ENCODE data around the gene TARP.

TARP gene

GRCh38 chr7:38303866-38304265, 30.4 kb upstream of the TARP start:
- Histone ChIP-seq H3K27ac (ENCODE audit: low read depth in 1 of 2, low read length in 2 of 2) (no peak overlapping the region), H3K27me3 (ENCODE audit: control insufficient read depth in 4 of 4, insufficient read depth in 4 of 4, low read length in 3 of 4) (no peaks in the 10 kb centered on the region), H3K9me3 (ENCODE audit: control insufficient read depth in 4 of 4, low read length in 3 of 4) (no peaks in the 10 kb centered on the region), H3K36me3 (ENCODE audit: control insufficient read depth in 4 of 4, insufficient read depth in 3 of 4, low read depth in 1 of 4, low read length in 3 of 4) (no peaks in the 10 kb centered on the region), H3K9ac (ENCODE audit: low read depth in 1 of 2, low read length in 2 of 2) (no peak overlapping the region), H3K4me1 (ENCODE audit: control insufficient read depth in 4 of 4, insufficient read depth in 4 of 4, low read length in 3 of 4) (no peaks in the 10 kb centered on the region), H3K4me3 (ENCODE audit: low read depth in 1 of 3, low read length in 3 of 3) (no peak overlapping the region)
- TF ChIP-seq FOXA2 (IDR thresholded peaks at IDR 0.05) = no peak
- no peak for DNase-seq (ENCODE audit: low spot score)
- 90% methylated on average over 2 of the region's 2 CpGs for WGBS

DNA sequence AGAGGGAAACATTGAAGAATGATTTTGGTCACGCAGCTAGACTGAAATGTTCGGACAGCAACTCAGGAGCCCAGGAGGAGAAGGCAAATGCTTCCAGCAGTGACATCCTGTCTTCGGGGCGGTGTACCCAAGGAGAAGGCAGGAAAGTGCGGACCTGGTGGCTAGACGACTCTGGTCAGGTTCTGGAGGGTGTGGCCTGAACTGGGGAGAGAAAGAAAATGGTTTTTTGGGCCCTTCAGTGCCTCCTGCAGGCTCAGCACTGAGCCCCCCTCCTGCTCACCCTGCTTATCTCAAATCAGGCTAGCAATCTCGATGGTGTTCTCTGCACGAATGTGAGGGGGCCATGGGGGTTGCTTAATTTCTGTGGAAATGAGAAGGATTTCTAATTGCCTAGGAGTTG, 26.7 kb upstream of the TARP start:
- Histone ChIP-seq H3K4me1 (ENCODE audit: control insufficient read depth in 4 of 4, insufficient read depth in 4 of 4, low read length in 3 of 4) (no peaks in the 10 kb centered on the region), H3K4me3 (ENCODE audit: low read depth in 1 of 3, low read length in 3 of 3) (no peak overlapping the region), H3K27ac (ENCODE audit: low read depth in 1 of 2, low read length in 2 of 2) (no peak overlapping the region), H3K9ac (ENCODE audit: low read depth in 1 of 2, low read length in 2 of 2) (no peak overlapping the region), H3K9me3 (ENCODE audit: control insufficient read depth in 4 of 4, low read length in 3 of 4) (no peaks in the 10 kb centered on the region), H3K36me3 (ENCODE audit: control insufficient read depth in 4 of 4, insufficient read depth in 3 of 4, low read depth in 1 of 4, low read length in 3 of 4) (no peaks in the 10 kb centered on the region), H3K27me3 (ENCODE audit: control insufficient read depth in 4 of 4, insufficient read depth in 4 of 4, low read length in 3 of 4) (no peaks in the 10 kb centered on the region)
- DNase-seq (ENCODE audit: low spot score) = no peak
- WGBS = 52% methylated on average over 8 of the region's 8 CpGs
- TF ChIP-seq YY1 (IDR thresholded peaks at IDR 0.05) (no peak), RAD21 (IDR thresholded peaks at IDR 0.05) (no peak), FOXA1 (IDR thresholded peaks at IDR 0.05) (no peak), REST (IDR thresholded peaks at IDR 0.05) (no peak), HNF4A (conservative IDR thresholded peaks at IDR 0.05) (no peak), TAF1 (conservative IDR thresholded peaks at IDR 0.05) (no peak), JUND (IDR thresholded peaks at IDR 0.05) (no peak), ZBTB33 (IDR thresholded peaks at IDR 0.05) (no peak), RXRA (IDR thresholded peaks at IDR 0.05) (no peak)
- TF ChIP-seq, protein P1, sequence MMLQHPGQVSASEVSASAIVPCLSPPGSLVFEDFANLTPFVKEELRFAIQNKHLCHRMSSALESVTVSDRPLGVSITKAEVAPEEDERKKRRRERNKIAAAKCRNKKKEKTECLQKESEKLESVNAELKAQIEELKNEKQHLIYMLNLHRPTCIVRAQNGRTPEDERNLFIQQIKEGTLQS (IDR thresholded peaks at IDR 0.05) = no peak

DNA sequence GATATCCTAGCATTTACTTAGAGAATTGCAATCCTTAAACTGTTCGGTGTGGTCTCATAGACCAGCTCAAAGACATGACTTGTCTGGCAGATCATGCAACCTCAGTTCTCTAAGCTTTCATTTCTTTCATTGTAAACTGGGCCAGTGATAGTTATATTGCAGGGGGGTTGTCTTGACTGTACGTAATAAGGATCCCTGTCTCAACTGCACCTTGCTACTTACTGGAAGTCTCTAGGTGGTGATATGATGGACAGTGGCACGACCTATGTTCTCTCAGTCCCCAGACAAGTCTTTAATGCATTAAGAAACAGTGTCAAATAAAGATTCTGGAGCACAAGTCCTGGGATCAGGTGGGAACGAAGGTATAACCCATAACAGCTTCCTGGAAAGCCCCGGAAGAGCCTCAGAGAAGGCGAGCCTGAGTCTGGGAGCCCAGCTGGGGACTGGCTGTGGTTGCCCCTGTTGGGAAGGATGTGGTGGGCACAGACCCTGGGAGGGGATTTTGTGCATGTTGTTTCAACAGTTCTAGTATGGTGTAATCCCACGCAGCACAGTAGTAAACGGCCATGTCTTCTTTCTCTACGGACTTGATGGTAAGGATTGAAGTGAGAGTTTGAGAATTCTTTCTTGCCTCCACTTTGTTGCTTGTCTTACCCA, 26.0 kb upstream of the TARP start:
- H3K9ac ChIP-seq (ENCODE audit: low read depth in 1 of 2, low read length in 2 of 2) = no peak overlapping the region
- no peaks in the 10 kb centered on the region for H3K27me3 ChIP-seq (ENCODE audit: control insufficient read depth in 4 of 4, insufficient read depth in 4 of 4, low read length in 3 of 4)
- TF ChIP-seq RAD21 (IDR thresholded peaks at IDR 0.05) (no peak), NR2F2 (IDR thresholded peaks at IDR 0.05) (no peak), TAF1 (conservative IDR thresholded peaks at IDR 0.05) (no peak), FOXA2 (IDR thresholded peaks at IDR 0.05) (no peak), RXRA (IDR thresholded peaks at IDR 0.05) (no peak), REST (IDR thresholded peaks at IDR 0.05) (no peak), JUND (IDR thresholded peaks at IDR 0.05) (no peak)
- TF ChIP-seq, protein P1 (IDR thresholded peaks at IDR 0.05) = no peak
- WGBS = 81% methylated on average over 9 of the region's 9 CpGs
- H3K27ac ChIP-seq (ENCODE audit: low read depth in 1 of 2, low read length in 2 of 2) = no peak overlapping the region
- H3K9me3 ChIP-seq (ENCODE audit: control insufficient read depth in 4 of 4, low read length in 3 of 4) = no peaks in the 10 kb centered on the region
- no peak overlapping the region for H3K4me3 ChIP-seq (ENCODE audit: low read depth in 1 of 3, low read length in 3 of 3)
- no peak for DNase-seq (ENCODE audit: low spot score)
- H3K36me3 ChIP-seq (ENCODE audit: control insufficient read depth in 4 of 4, insufficient read depth in 3 of 4, low read depth in 1 of 4, low read length in 3 of 4) = no peaks in the 10 kb centered on the region
- H3K4me1 ChIP-seq (ENCODE audit: control insufficient read depth in 4 of 4, insufficient read depth in 4 of 4, low read length in 3 of 4) = no peaks in the 10 kb centered on the region
